HG02678 (cell line): ENCODE data around the gene ANKRD45.
"Not testable (repeated sequence)": the region's sequence is repeated elsewhere in the genome, so short reads cannot be mapped to it uniquely, and the experiment has no call there.

Experiments used
- ATAC-seq: cut with Tn5 transposase; IDR thresholded peaks from one replicate; pipeline ENCODE4 v1.9.1; 2021; ENCODE audit warnings: mild to moderate bottlenecking, moderate library complexity; ENCODE audit not compliant: unreplicated experiment

ANKRD45 gene

GRCh38 chr1:173573596-173573995 lies 96.1 kb downstream of the ANKRD45 start:
- no peak for ATAC-seq

GRCh38 chr1:173572201-173572873 lies 97.3 kb downstream of the ANKRD45 start:
- ATAC-seq, result no peak

- peak; percentile 78 for ATAC-seq
These were observed 99.2 kb downstream of the ANKRD45 start for GRCh38 chr1:173570370-173571007.

- no peak for ATAC-seq
These were observed 101.2 kb downstream of the ANKRD45 start for GRCh38 chr1:173568483-173568882.

GRCh38 chr1:173563846-173564245 lies 105.8 kb downstream of the ANKRD45 start:
- ATAC-seq, result not testable (repeated sequence)

GRCh38 chr1:173562813-173563212 lies 106.8 kb downstream of the ANKRD45 start:
- no peak for ATAC-seq

GRCh38 chr1:173561263-173561662 lies 108.4 kb downstream of the ANKRD45 start:
- ATAC-seq, result no peak

GRCh38 chr1:173560285-173560880 lies 109.3 kb downstream of the ANKRD45 start:
- no peak for ATAC-seq
